AG04449 (cell line): ENCODE data around the gene MORN5.

Source experiments
- CTCF ChIA-PET: fragments of 350-600 bp; formaldehyde crosslinking; extraction: SDS; loops from one replicate; lab custom pipeline; 2021; ENCODE audit warnings: antibody characterized with exemption; lab: Yijun Ruan, JAX
- POLR2A ChIA-PET: fragments of 400-600, 350-600 bp; formaldehyde crosslinking; extraction: SDS; loops from one replicate; lab custom pipeline; 2020; ENCODE audit warnings: antibody characterized with exemption, inconsistent platforms; lab: Yijun Ruan, JAX
- DNase-seq: peaks from one replicate; pipeline ENCODE4 v3.0.0-alpha.2; 2010; ENCODE audit warnings: low read depth, low spot score
- H3K4me3 ChIP-seq: 2 replicates; pipeline ENCODE4 v1.5.1; 2011; ENCODE audit warnings: low read depth, mild to moderate bottlenecking, control low read depth, low read length
- CTCF ChIP-seq: IDR thresholded peaks from one replicate; pipeline ENCODE4 v1.5.1; 2011; ENCODE audit warnings: mild to moderate bottlenecking, moderate library complexity, low read length, control low read depth, inconsistent platforms; ENCODE audit not compliant: insufficient read depth; ENCODE audit errors: missing control alignments

MORN5 gene

GRCh38 chr9:122143296-122143695 lies 16.4 kb upstream of the MORN5 start:
- POLR2A ChIA-PET, result no interaction called here

GRCh38 chr9:122143876-122144405 lies 15.8 kb upstream of the MORN5 start:
- ChIA-PET POLR2A (no interaction called here), CTCF (interaction anchor here (0.8 to 6.3 kb wide), 9 partner anchors 8 to 320 kb away, joined by 3 to 66 read pairs (median 3); partner anchors contain the start of genes MORN5 and NDUFA8)

More at GRCh38 chr9:122143296-122143695, 16.4 kb upstream of the MORN5 start:
- no peak overlapping the region for H3K4me3 ChIP-seq
- CTCF ChIA-PET, result interaction anchor here (1.1 to 6.3 kb wide), 5 partner anchors 8 to 210 kb away, joined by 3 to 66 read pairs (median 3); partner anchors contain the start of genes MORN5 and NDUFA8
- no peak for DNase-seq
- TF ChIP-seq CTCF, result no peak

GRCh38 chr9:122144836-122145591 lies 14.7 kb upstream of the MORN5 start:
- no peak for DNase-seq
- ChIA-PET CTCF (interaction anchor here (0.6 to 6.3 kb wide), 12 partner anchors 9 to 319 kb away, joined by 3 to 66 read pairs (median 3); partner anchors contain the start of genes MORN5 and NDUFA8), POLR2A (interaction anchor here (0.9 kb wide), 1 partner anchor 17 kb away, joined by 4 read pairs; no protein-coding TSS in a partner anchor)
- peak; percentile 37 for TF ChIP-seq CTCF
- no peak overlapping the region for H3K4me3 ChIP-seq

More at GRCh38 chr9:122143876-122144405, 15.8 kb upstream of the MORN5 start:
- H3K4me3 ChIP-seq, result no peak overlapping the region
- no peak for TF ChIP-seq CTCF
- DNase-seq, result no peak

- TF ChIP-seq CTCF, result no peak
- H3K4me3 ChIP-seq, result no peak overlapping the region
- DNase-seq, result no peak
- POLR2A ChIA-PET, result interaction anchor here (0.9 kb wide), 1 partner anchor 18 kb away, joined by 4 read pairs; no protein-coding TSS in a partner anchor
- CTCF ChIA-PET, result interaction anchor here (0.6 to 6.3 kb wide), 7 partner anchors 10 to 204 kb away, joined by 3 to 66 read pairs (median 3); partner anchors contain the start of genes MORN5 and NDUFA8
These were observed 14.2 kb upstream of the MORN5 start for GRCh38 chr9:122145592-122145863.

- TF ChIP-seq CTCF, result no peak
- H3K4me3 ChIP-seq, result no peak overlapping the region
- ChIA-PET CTCF (interaction anchor here (0.5 to 2.4 kb wide), 7 partner anchors 8 to 662 kb away, joined by 3 to 10 read pairs (median 3); no protein-coding TSS in a partner anchor), POLR2A (no interaction called here)
- no peak for DNase-seq
These were observed 8.4 kb upstream of the MORN5 start for GRCh38 chr9:122151267-122151828.

- no peak overlapping the region for H3K4me3 ChIP-seq
- no peak for TF ChIP-seq CTCF
- CTCF ChIA-PET, result interaction anchor here (1.4 to 7.6 kb wide), 4 partner anchors 11 to 198 kb away, joined by 3 to 66 read pairs (median 8); no protein-coding TSS in a partner anchor
- POLR2A ChIA-PET, result no interaction called here
- DNase-seq, result no peak
These were observed 3.9 kb upstream of the MORN5 start for GRCh38 chr9:122155796-122156195.
